ENCODE measurements around the gene HBG2.

- TF ChIP-seq POLR2AphosphoS5 (IDR thresholded peaks at IDR 0.05; ENCODE audit: control insufficient read depth, insufficient read depth, low read depth, low read length) (no peak; the same call in 1 of the 2 replicates), SMARCC2 (IDR thresholded peaks at IDR 0.05; ENCODE audit: low read depth) (no peak), CTCF (IDR thresholded peaks at IDR 0.05 in 2 of 3, conservative IDR thresholded peaks at IDR 0.05 in 1 of 3; ENCODE audit: insufficient read depth in 2 of 3, low read depth in 1 of 3, low read length in 3 of 3) (no peak), ZEB2 (IDR thresholded peaks at IDR 0.05) (no peak), ASH1L (IDR thresholded peaks at IDR 0.05; ENCODE audit: borderline replicate concordance, low read depth, partially characterized antibody) (no peak), ARID2 (IDR thresholded peaks at IDR 0.05) (no peak), TCF3 (CRISPR knock-in tag; IDR thresholded peaks at IDR 0.05) (peak; percentile 53), NFRKB (IDR thresholded peaks at IDR 0.05; ENCODE audit: low read depth) (no peak), JUNB (CRISPR knock-in tag; conservative IDR thresholded peaks at IDR 0.05) (no peak)
Measured at GRCh38 chr11:5297721-5298323, 43.2 kb upstream of the HBG2 start.
